ENCODE measurements around the gene SLC37A4. TPM values are rescaled to one million over a fixed set of nuclear protein-coding genes. Genes with fewer than 3 reads are reported as not detected.

Gene SLC37A4
- total and polyA plus RNA-seq, 2 of the 13 experiments (the other 11 are each of a cell fraction or from before 2014, with no cell fraction given) = 43.0 to 56.1 TPM

- peak; percentile 49; the same call in 1 of the 2 replicates for TF ChIP-seq RFXAP (CRISPR knock-in tag; IDR thresholded peaks at IDR 0.05; ENCODE audit: borderline replicate concordance)
- peak; percentile 78; the same call in 1 of the 2 replicates for TF ChIP-seq NFKB2 (CRISPR knock-in tag; IDR thresholded peaks at IDR 0.05; ENCODE audit: borderline replicate concordance)
- TF ChIP-seq HOXD1 (CRISPR knock-in tag; IDR thresholded peaks at IDR 0.05) = peak; percentile 3; the same call in 1 of the 2 replicates
- peak; percentile 82; the same call in 1 of the 2 replicates for TF ChIP-seq ZNF451 (CRISPR knock-in tag; IDR thresholded peaks at IDR 0.05)
- TF ChIP-seq SMARCE1 (IDR thresholded peaks at IDR 0.05; ENCODE audit: borderline replicate concordance) = no peak
- TF ChIP-seq SALL2 (CRISPR knock-in tag; IDR thresholded peaks at IDR 0.05) = no peak
- TF ChIP-seq MTERF4 (CRISPR knock-in tag; IDR thresholded peaks at IDR 0.05) = no peak
- peak; percentile 37; the same call in 1 of the 2 replicates for TF ChIP-seq ZNF280B (CRISPR knock-in tag; IDR thresholded peaks at IDR 0.05; ENCODE audit: borderline replicate concordance)
- no peak for TF ChIP-seq ZSCAN31 (CRISPR knock-in tag; IDR thresholded peaks at IDR 0.05; ENCODE audit: low read depth)
- no peak for TF ChIP-seq EP300 (IDR thresholded peaks at IDR 0.05; ENCODE audit: low read depth in 2 of 2, low read length in 2 of 2)
- no peak; the same call in 1 of the 2 replicates for TF ChIP-seq EP300 (CRISPR knock-in tag; IDR thresholded peaks at IDR 0.05; ENCODE audit: borderline replicate concordance)
- TF ChIP-seq KMT2A (CRISPR knock-in tag; IDR thresholded peaks at IDR 0.05) = peak; percentile 92
- TF ChIP-seq ZNF512B (CRISPR knock-in tag; IDR thresholded peaks at IDR 0.05; ENCODE audit: borderline replicate concordance) = no peak
- peak; percentile 99 for TF ChIP-seq NR2C2 (CRISPR knock-in tag; IDR thresholded peaks at IDR 0.05; ENCODE audit: borderline replicate concordance)
Measured at GRCh38 chr11:118997627-118998387, 32.9 kb downstream of the SLC37A4 start, which contains the start of gene CENATAC (continued).

All from HepG2 (cell line).